Hematopoietic multipotent progenitor cell (in vitro differentiated cells): Measurements from ENCODE around the gene SLC4A4. TPM values are rescaled to one million over a fixed set of nuclear protein-coding genes. Genes with fewer than 3 reads are reported as not detected.
A peak's percentile ranks its signal among the peaks of the same experiment; 100 is the strongest.

Experiments
- DNase-seq, 3 donors: peaks; one replicate each; pipeline ENCODE4 v3.0.0-alpha.2; 2011 to 2015; ENCODE audit warnings: low read depth in 2 of 3, low spot score in 2 of 3
- total RNA-seq: library from RNA; depleted of rRNA; stranded (reverse); fragments of >200 nt; gene quantifications from one replicate; pipeline ENCODE4 v1.2.3, GENCODE V29; 2012

SLC4A4 gene
- 0.27 TPM for total RNA-seq

DNA sequence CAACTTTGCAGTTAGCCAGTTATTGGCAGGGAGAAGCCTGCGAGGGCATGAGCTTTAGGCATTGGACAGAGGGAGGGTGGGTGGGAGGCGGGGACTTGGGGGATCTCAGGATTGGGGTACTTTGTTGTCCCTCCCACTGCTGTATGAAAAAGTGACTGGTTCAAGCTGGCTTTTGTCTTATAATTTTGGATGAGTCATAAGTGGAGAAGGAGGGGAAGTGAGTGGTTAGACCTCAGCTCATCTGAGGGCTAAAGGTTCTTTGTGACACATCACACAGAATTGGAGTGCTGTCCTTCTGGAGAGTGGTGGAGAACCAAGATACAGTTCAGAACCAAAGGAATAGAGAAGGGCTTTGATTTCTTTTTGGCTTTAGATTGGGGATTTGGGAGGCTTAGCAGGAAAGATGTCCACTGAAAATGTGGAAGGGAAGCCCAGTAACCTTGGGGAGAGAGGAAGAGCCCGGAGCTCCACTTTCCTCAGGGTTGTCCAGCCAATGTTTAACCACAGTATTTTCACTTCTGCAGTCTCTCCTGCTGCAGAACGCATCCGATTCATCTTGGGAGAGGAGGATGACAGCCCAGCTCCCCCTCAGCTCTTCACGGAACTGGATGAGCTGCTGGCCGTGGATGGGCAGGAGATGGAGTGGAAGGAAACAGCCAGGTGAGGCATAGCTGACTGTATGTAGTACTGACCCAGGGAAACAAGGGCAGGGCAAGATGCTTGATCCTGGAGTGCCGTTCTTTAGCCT lies at the start of gene SLC4A4:
SLC4A4 (plus strand) TSS at position 175 of the 748 bp plus-strand sequence.
- peak in 2 of 3 donors; percentile 18 to 52 for DNase-seq

GRCh38 chr4:71290074-71290473 lies 48.7 kb upstream of the SLC4A4 start:
- no peak for DNase-seq

DNA sequence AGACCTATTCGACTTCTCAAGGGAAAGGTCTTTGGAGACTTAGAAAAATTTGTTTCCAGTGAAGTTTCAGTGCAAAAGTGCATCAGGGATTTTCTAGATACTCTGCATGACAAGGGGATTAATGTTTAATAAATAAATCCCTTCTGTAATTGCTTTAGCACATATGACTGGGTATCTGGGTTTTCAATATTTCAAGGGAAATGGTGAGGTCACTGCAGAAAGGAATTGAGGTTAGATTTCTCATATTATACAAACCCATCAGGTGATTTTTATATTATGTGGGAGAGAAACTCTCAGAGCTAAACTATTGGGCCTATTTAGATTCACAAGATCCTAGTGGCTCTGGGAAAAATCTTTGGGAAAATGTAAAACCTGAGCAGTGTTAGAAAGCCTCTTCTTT lies 48.3 kb upstream of the SLC4A4 start:
- DNase-seq = no peak

GRCh38 chr4:71292228-71292627 lies 46.6 kb upstream of the SLC4A4 start:
- no peak for DNase-seq

DNA sequence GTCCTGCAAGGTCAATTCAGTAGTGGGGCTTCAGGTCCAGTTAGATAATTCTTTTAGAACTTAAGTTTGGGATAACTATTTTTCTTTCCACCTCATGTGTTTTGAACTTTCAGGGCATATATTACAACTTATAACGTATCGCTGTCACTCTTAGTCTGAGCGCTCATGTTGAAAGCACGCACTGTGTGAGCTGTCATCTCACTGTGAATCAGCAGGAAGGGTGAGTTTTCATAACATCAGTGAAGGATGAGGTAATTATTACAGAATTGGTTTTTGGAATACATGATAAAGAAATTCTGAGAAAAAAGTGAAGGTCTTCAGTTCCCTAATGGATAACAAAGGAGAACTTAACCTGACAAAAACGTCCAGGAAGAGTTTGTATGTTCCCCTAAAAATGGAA lies 45.1 kb upstream of the SLC4A4 start:
- DNase-seq = no peak

GRCh38 chr4:71294301-71294700 lies 44.5 kb upstream of the SLC4A4 start:
- DNase-seq = no peak

- no peak for DNase-seq
Observed at GRCh38 chr4:71296945-71297344, 41.9 kb upstream of the SLC4A4 start.

- DNase-seq = no peak
Observed at GRCh38 chr4:71300362-71300761, 38.5 kb upstream of the SLC4A4 start.

GRCh38 chr4:71300964-71301363 lies 37.9 kb upstream of the SLC4A4 start:
- DNase-seq = no peak

- DNase-seq = no peak
Observed at GRCh38 chr4:71303287-71303686, 35.5 kb upstream of the SLC4A4 start.

- no peak for DNase-seq
Observed at GRCh38 chr4:71303850-71304249, 35.0 kb upstream of the SLC4A4 start.

GRCh38 chr4:71304289-71304850 lies 34.5 kb upstream of the SLC4A4 start:
- DNase-seq = no peak

- DNase-seq = no peak
Observed at GRCh38 chr4:71307729-71308128, 31.1 kb upstream of the SLC4A4 start.

- DNase-seq = no peak
Observed at GRCh38 chr4:71322425-71322824, 16.4 kb upstream of the SLC4A4 start.

DNA sequence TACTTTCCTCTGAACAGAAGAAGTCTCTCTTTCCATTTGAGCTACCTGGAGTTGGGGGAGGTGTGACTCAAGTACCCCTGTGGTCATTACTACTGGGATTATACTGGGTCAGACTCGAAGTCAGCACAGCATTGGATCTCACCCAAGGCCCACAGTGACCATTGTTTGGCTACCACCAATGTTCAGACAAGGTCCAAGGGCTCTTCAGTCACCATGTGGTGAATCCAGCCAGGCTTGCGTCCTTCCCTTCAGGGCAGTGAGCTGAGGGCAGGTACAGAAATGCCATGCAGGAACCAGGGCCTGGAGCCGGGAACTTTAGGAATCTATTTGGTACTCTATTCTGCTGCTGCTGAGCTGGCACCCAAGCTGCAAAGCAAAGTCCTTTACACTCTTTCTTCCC lies 5.5 kb upstream of the SLC4A4 start:
- no peak for DNase-seq

DNA sequence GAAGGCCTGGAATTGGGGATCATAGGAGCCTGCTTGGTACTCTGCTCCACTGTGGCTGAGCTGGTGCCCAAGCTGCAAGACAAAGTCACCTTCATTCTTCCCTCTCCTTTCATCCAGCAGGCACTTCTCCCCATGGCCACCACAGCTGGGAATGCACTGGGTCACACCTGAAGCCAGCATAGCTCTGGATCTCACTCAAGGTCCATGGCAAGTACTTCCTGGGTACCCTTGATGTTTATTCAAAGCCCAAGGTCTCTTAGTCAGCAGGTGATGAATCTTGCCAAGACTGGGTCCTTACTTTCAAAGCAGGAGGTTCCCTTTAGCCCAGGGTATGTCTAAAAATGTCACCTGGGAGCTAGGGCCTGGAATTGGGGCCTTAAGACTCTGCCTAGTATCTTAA lies 4.9 kb upstream of the SLC4A4 start:
- no peak for DNase-seq

- DNase-seq = no peak
Observed at GRCh38 chr4:71334465-71334882, 4.3 kb upstream of the SLC4A4 start.

- no peak for DNase-seq
Observed at GRCh38 chr4:71343670-71344466, 5.0 kb downstream of the SLC4A4 start.

- DNase-seq = no peak
Observed at GRCh38 chr4:71346710-71347109, 7.9 kb downstream of the SLC4A4 start.

DNA sequence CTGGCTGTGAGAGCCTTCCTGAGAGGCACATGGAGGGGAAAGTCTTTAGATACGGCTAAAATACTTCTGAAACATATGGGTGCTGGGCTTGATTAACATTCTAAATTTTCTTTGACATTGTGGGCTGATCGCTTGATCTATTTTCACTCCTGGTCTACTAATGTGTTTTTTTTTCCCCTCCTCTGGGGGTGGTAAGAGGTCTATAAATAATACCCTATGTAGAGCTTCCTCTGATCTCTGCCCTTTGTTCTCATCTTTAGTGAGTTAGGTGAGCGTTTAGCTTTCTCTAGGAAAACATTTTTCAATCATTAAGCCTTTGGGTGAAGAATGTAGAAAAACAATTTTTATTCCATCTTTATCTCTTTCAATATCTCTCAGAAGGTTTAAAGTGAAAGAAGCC lies 9.8 kb downstream of the SLC4A4 start:
- no peak for DNase-seq

- DNase-seq = no peak
Observed at GRCh38 chr4:71355045-71355444, 16.2 kb downstream of the SLC4A4 start.

DNA sequence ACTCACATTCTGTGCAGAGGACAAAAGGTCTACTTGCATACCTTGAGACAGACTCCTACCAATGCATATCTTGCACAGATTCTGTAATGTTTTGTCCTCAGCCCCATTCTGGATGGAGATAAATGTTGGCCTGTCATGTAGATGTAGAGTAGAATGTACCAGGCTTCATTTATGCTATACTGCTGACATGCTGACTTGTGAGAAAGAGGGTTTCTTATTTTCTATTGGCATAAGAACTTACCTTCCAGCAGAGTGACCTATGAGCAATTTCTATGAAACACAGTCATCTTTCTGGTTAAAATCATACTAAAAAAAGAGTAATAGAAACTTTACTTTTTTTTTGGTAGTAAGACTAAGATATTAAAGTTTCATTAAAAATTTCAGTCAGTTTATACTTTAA lies 17.2 kb downstream of the SLC4A4 start:
- DNase-seq = no peak
